ENCODE measurements around the gene STRBP.

STRBP gene

DNA sequence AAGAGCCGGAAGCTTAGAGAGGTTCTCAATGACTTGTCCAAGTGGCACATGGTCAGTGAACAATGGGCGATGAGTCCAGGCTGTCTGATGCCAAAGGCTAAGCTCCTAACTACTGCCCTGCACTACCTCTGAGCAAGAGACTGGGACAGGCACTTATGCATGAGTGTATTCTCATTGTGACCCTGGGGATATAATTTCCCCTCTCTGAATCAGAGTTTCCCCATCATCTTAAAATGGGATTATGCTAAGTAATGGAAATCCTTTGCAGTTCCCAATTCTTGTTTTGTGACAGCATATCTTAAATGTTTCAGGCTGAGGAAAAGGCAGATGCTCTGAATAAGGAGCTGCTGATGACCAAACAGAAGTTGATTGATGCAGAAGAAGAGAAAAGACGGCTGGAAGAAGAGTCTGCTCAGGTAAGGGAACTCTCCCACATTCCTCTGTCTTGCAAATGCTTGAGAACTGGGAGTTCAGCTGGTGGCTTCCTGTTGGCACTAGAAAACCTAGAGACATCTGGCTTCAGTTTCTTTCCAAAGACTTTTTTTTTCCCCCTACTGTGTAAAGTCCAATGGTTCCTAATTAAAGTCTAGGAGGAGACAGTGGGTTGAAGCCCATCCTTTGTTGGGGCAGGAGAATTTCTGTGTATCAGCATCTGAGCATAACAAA lies 170.8 kb downstream of the STRBP start:
- H3K27ac ChIP-seq (ENCODE audit: insufficient read depth, low read depth, low read length, poor library complexity, severe bottlenecking), result no peak overlapping the region
- H3K36me3 ChIP-seq (ENCODE audit: control insufficient read depth, insufficient read depth, low read length), result peaks cover 28% of the 10 kb centered on the region
- WGBS, 2 experiments, result 89 to 90% methylated on average over 3 of the region's 3 CpGs
- H3K4me3 ChIP-seq (ENCODE audit: insufficient read depth, low read depth, low read length), result no peak overlapping the region
- no peaks in the 10 kb centered on the region for H3K9me3 ChIP-seq (ENCODE audit: control insufficient read depth, low read length)
- no peaks in the 10 kb centered on the region for H3K27me3 ChIP-seq (ENCODE audit: control insufficient read depth, insufficient read depth, low read length, poor library complexity, severe bottlenecking)
- H3K4me1 ChIP-seq (ENCODE audit: control insufficient read depth, insufficient read depth, low read length), result no peaks in the 10 kb centered on the region

DNA sequence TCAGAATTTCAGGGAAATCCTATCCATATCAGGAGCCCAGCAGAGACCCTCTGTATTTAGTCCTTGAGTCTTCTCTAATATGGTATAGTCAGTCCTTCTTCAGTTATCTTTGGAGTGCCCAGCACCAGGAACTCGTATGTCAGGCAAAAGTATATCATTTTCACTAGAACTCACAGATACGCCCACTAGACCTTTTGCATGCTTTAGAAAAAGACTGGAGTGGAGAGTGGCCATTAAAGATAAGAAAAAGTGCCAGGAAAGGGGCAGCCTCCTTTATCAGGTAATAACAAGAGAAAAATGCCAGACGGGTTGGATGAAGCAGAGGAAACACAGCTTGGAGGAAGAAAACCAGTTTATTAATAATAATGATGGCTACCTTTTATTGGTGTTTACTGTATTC lies 171.4 kb downstream of the STRBP start:
- Histone ChIP-seq H3K27me3 (ENCODE audit: control insufficient read depth, insufficient read depth, low read length, poor library complexity, severe bottlenecking) (no peaks in the 10 kb centered on the region), H3K27ac (ENCODE audit: insufficient read depth, low read depth, low read length, poor library complexity, severe bottlenecking) (no peak overlapping the region), H3K4me3 (ENCODE audit: insufficient read depth, low read depth, low read length) (no peak overlapping the region), H3K4me1 (ENCODE audit: control insufficient read depth, insufficient read depth, low read length) (no peaks in the 10 kb centered on the region), H3K9me3 (ENCODE audit: control insufficient read depth, low read length) (no peaks in the 10 kb centered on the region), H3K36me3 (ENCODE audit: control insufficient read depth, insufficient read depth, low read length) (peaks cover 28% of the 10 kb centered on the region)
- WGBS, 2 experiments, result 90 to 95% methylated on average over 2 of the region's 3 CpGs

GRCh38 chr9:123093141-123093540 lies 175.2 kb downstream of the STRBP start:
- Histone ChIP-seq H3K27ac (ENCODE audit: insufficient read depth, low read depth, low read length, poor library complexity, severe bottlenecking) (no peak overlapping the region), H3K4me1 (ENCODE audit: control insufficient read depth, insufficient read depth, low read length) (no peaks in the 10 kb centered on the region), H3K27me3 (ENCODE audit: control insufficient read depth, insufficient read depth, low read length, poor library complexity, severe bottlenecking) (no peaks in the 10 kb centered on the region), H3K4me3 (ENCODE audit: insufficient read depth, low read depth, low read length) (no peak overlapping the region), H3K9me3 (ENCODE audit: control insufficient read depth, low read length) (no peaks in the 10 kb centered on the region), H3K36me3 (ENCODE audit: control insufficient read depth, insufficient read depth, low read length) (peaks cover 9% of the 10 kb centered on the region)
- WGBS, 2 experiments, result 93 to 94% methylated on average over 3 of the region's 3 CpGs

DNA sequence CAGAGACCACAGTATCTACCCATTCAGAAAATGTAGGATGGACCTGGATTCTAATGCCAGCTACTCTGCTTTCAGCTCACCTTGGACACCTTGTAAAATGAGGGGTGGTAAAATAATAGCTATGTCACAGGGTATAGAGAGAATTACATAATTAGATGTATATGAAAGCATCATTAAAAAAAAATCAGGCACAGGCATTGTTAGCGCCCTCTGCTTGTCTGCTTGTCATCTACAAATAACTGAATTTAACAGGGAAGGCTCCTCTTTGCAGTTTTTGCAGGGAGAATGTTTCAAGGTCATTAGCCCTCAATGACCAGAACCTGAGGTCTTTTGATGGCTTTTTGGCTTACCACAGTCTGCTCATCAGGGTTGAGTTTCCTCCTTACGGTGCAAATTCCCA lies 176.9 kb downstream of the STRBP start:
- no peaks in the 10 kb centered on the region for H3K27me3 ChIP-seq (ENCODE audit: control insufficient read depth, insufficient read depth, low read length, poor library complexity, severe bottlenecking)
- H3K4me3 ChIP-seq (ENCODE audit: insufficient read depth, low read depth, low read length), result no peak overlapping the region
- H3K27ac ChIP-seq (ENCODE audit: insufficient read depth, low read depth, low read length, poor library complexity, severe bottlenecking), result no peak overlapping the region
- 91 to 97% methylated on average over 2 of the region's 2 CpGs for WGBS, 2 experiments
- H3K36me3 ChIP-seq (ENCODE audit: control insufficient read depth, insufficient read depth, low read length), result no peaks in the 10 kb centered on the region
- H3K4me1 ChIP-seq (ENCODE audit: control insufficient read depth, insufficient read depth, low read length), result no peaks in the 10 kb centered on the region
- no peaks in the 10 kb centered on the region for H3K9me3 ChIP-seq (ENCODE audit: control insufficient read depth, low read length)

DNA sequence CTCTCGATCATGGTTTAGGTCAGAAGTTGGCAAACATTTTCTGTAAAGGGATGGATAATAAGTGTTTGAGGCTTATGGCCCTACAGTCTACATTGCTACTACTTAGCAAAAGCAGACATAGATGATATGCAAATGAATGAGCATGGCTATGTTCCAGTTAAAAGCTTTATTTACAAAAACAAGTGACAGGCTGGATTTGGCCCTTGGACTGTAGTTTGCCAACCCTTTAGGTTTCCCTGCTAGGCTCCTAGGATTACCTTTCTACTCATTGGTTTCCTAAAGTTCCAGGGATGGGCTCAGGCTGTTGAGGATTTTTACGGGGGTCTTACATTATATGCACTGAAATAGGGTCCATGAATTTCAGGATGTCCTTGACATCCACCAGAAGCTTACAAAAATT lies 177.4 kb downstream of the STRBP start:
- no peaks in the 10 kb centered on the region for H3K27me3 ChIP-seq (ENCODE audit: control insufficient read depth, insufficient read depth, low read length, poor library complexity, severe bottlenecking)
- H3K4me3 ChIP-seq (ENCODE audit: insufficient read depth, low read depth, low read length), result no peak overlapping the region
- H3K36me3 ChIP-seq (ENCODE audit: control insufficient read depth, insufficient read depth, low read length), result no peaks in the 10 kb centered on the region
- no peaks in the 10 kb centered on the region for H3K9me3 ChIP-seq (ENCODE audit: control insufficient read depth, low read length)
- H3K4me1 ChIP-seq (ENCODE audit: control insufficient read depth, insufficient read depth, low read length), result no peaks in the 10 kb centered on the region
- 95 to 96% methylated on average over 2 of the region's 2 CpGs for WGBS, 2 experiments
- H3K27ac ChIP-seq (ENCODE audit: insufficient read depth, low read depth, low read length, poor library complexity, severe bottlenecking), result no peak overlapping the region

DNA sequence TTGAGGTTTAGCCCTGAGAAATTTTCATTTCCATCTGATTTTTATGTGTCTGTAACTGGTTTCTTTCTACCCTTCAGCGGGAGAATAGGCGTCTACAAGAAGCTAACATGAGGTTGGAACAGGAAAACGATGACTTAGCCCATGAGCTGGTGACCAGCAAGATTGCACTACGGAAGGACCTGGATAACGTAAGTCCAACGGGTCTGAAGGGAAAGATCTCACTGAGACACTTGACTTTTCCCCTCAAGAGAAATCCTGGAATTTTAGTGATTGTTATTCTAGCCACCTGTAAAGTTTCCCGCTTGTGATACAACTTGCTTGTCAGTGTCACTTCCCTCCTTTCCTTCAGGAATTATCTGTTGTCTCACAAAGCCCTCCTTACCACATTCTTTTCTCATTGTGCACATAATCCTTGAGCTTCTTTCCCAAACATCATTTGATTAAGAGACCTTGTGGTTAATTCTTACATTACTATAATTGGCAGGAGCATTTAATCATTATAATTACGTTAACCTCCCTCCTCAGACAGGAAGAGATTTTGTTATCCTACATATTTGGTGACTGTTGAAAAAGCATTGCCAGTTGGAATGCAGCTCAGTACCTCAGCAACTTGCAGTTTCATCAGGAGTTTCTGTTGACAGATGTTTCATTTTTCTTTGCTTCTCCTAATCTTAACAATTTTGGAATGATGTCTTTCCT lies 178.0 kb downstream of the STRBP start:
- no peaks in the 10 kb centered on the region for H3K4me1 ChIP-seq (ENCODE audit: control insufficient read depth, insufficient read depth, low read length)
- no peaks in the 10 kb centered on the region for H3K9me3 ChIP-seq (ENCODE audit: control insufficient read depth, low read length)
- WGBS, 2 experiments, result 92% methylated on average over 8 of the region's 8 CpGs
- H3K4me3 ChIP-seq (ENCODE audit: insufficient read depth, low read depth, low read length), result no peak overlapping the region
- H3K36me3 ChIP-seq (ENCODE audit: control insufficient read depth, insufficient read depth, low read length), result no peaks in the 10 kb centered on the region
- H3K27me3 ChIP-seq (ENCODE audit: control insufficient read depth, insufficient read depth, low read length, poor library complexity, severe bottlenecking), result no peaks in the 10 kb centered on the region
- H3K27ac ChIP-seq (ENCODE audit: insufficient read depth, low read depth, low read length, poor library complexity, severe bottlenecking), result no peak overlapping the region

DNA sequence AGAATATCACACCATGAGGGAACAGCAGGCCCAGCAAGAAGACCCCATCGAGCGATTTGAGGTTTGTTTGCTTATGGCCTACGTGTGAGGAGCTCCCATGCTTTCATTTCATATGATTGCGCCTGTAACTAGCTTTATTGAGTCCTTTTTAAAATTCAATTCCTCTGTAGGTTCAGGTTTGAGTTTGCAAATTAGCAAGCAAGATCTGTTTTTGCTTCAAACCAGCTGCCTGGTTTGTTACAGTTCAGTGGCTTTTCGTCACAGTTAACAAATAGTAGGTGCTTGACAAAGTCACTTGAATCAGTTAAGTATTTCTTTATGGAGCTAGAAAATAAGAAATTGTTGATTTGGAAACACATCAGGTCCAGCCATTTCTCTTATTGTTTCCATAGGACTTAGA lies 178.6 kb downstream of the STRBP start:
- WGBS, 2 experiments, result 95 to 96% methylated on average over 5 of the region's 5 CpGs
- Histone ChIP-seq H3K36me3 (ENCODE audit: control insufficient read depth, insufficient read depth, low read length) (no peaks in the 10 kb centered on the region), H3K4me1 (ENCODE audit: control insufficient read depth, insufficient read depth, low read length) (no peaks in the 10 kb centered on the region), H3K27ac (ENCODE audit: insufficient read depth, low read depth, low read length, poor library complexity, severe bottlenecking) (no peak overlapping the region), H3K9me3 (ENCODE audit: control insufficient read depth, low read length) (no peaks in the 10 kb centered on the region), H3K4me3 (ENCODE audit: insufficient read depth, low read depth, low read length) (no peak overlapping the region), H3K27me3 (ENCODE audit: control insufficient read depth, insufficient read depth, low read length, poor library complexity, severe bottlenecking) (no peaks in the 10 kb centered on the region)

GRCh38 chr9:123089040-123089439 lies 179.3 kb downstream of the STRBP start:
- Histone ChIP-seq H3K36me3 (ENCODE audit: control insufficient read depth, insufficient read depth, low read length) (no peaks in the 10 kb centered on the region), H3K4me1 (ENCODE audit: control insufficient read depth, insufficient read depth, low read length) (no peaks in the 10 kb centered on the region), H3K27me3 (ENCODE audit: control insufficient read depth, insufficient read depth, low read length, poor library complexity, severe bottlenecking) (no peaks in the 10 kb centered on the region), H3K9me3 (ENCODE audit: control insufficient read depth, low read length) (no peaks in the 10 kb centered on the region), H3K4me3 (ENCODE audit: insufficient read depth, low read depth, low read length) (no peak overlapping the region), H3K27ac (ENCODE audit: insufficient read depth, low read depth, low read length, poor library complexity, severe bottlenecking) (no peak overlapping the region)
- 100% methylated on average over 1 of the region's 1 CpG for WGBS, 2 experiments

DNA sequence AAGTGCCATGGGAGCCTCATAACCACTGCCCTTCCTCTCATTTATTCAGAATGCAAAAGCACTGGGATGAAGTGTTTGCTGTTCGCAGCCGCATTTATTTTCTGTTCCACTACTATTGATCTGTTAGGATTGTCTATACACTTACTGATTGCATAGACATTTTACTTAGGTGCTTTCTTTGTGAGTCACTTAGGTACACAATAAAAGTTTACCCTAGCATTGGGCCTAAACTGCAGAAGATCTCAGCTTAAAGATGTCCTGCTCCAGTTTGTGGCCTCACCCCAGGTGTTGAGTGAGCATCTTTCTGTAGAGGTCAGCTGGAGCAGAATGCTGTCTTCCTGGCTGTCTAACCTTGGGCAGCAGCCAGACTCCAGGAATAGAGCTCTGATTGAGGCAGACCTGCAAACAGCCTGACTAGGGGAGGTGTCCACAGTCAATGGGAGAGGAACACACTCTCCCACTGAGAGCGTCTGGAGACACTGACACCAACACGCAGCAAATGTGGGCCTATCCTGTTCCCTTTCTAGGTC lies 181.0 kb downstream of the STRBP start:
- no peak overlapping the region for H3K27ac ChIP-seq (ENCODE audit: insufficient read depth, low read depth, low read length, poor library complexity, severe bottlenecking)
- H3K4me1 ChIP-seq (ENCODE audit: control insufficient read depth, insufficient read depth, low read length), result no peaks in the 10 kb centered on the region
- no peaks in the 10 kb centered on the region for H3K36me3 ChIP-seq (ENCODE audit: control insufficient read depth, insufficient read depth, low read length)
- no peak overlapping the region for H3K4me3 ChIP-seq (ENCODE audit: insufficient read depth, low read depth, low read length)
- H3K9me3 ChIP-seq (ENCODE audit: control insufficient read depth, low read length), result no peaks in the 10 kb centered on the region
- no peaks in the 10 kb centered on the region for H3K27me3 ChIP-seq (ENCODE audit: control insufficient read depth, insufficient read depth, low read length, poor library complexity, severe bottlenecking)
- 91 to 100% methylated on average over 4 of the region's 4 CpGs for WGBS, 2 experiments

GRCh38 chr9:123085916-123086315 lies 182.5 kb downstream of the STRBP start:
- H3K27ac ChIP-seq (ENCODE audit: insufficient read depth, low read depth, low read length, poor library complexity, severe bottlenecking), result no peak overlapping the region
- no peaks in the 10 kb centered on the region for H3K27me3 ChIP-seq (ENCODE audit: control insufficient read depth, insufficient read depth, low read length, poor library complexity, severe bottlenecking)
- no peak overlapping the region for H3K4me3 ChIP-seq (ENCODE audit: insufficient read depth, low read depth, low read length)
- peaks cover 6% of the 10 kb centered on the region for H3K36me3 ChIP-seq (ENCODE audit: control insufficient read depth, insufficient read depth, low read length)
- H3K4me1 ChIP-seq (ENCODE audit: control insufficient read depth, insufficient read depth, low read length), result no peaks in the 10 kb centered on the region
- no peaks in the 10 kb centered on the region for H3K9me3 ChIP-seq (ENCODE audit: control insufficient read depth, low read length)
- WGBS, 2 experiments, result 94 to 96% methylated on average over 2 of the region's 2 CpGs

Data from ectodermal cell (in vitro differentiated cells).